ENCODE results near the gene ERCC6L.
"Not testable (repeated sequence)": the region's sequence is repeated elsewhere in the genome, so short reads cannot be mapped to it uniquely, and the experiment has no call there.

The ERCC6L gene

GRCh38 chrX:72245461-72246089, 6.7 kb upstream of the ERCC6L start:
- DNase-seq, result peak; percentile 69

DNA sequence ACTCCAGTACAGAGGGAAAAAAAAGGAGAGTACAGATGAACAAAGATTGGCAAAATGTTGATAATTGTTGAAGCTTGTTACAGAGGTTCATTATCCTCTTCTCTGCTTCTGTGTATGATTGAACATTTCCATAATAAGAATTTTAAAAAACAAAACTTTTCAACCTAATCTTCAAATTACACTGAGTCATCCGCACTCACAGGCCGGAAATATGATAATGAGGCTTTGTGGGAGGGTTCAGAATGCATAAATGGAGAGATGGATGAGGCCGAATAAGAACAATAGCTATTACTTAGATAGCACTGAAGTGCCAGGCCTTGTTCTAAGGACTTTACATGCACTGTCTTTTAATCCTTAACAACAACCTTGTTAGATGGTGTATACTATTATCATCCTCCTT, 4.6 kb upstream of the ERCC6L start:
- DNase-seq, result no peak

DNA sequence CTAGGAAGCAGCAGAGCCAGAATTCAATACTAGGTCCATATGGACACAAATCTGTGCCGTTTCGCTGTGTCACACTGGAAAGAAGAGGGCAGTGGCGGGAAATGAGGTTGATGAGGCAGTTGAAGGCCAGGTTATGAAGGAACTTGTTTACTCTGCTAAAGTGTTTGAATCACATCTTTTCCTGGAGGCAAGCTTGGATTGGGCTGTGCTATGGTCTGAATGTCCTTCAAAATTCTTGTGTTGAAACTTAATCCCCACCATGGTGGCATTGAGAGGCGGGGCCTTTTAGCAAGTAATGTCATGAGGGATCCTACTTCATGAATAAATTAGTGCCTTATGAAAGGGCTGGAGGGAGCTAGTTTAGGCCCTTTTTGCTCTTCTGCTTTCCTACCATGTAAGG, 2.1 kb upstream of the ERCC6L start:
- DNase-seq, result no peak

DNA sequence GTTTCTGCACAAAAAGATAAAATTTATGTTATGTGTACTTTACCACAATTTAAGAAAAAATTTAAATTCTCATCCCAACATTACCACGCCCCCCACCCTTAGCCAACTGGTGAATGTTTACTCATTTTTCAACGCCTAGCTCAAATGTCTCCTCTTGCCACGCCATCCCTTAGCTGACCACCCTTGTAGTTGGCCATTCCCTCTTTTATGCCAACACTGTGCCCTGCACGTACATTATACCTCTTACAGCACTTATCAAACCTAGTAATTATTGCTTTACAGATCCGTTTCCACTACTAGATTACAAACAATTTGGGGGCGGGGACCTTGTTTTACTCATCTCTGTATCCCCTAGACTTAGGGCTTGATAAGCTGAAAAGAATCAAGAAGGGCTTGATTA, 644 bp downstream of the ERCC6L start:
- no peak for DNase-seq

DNA sequence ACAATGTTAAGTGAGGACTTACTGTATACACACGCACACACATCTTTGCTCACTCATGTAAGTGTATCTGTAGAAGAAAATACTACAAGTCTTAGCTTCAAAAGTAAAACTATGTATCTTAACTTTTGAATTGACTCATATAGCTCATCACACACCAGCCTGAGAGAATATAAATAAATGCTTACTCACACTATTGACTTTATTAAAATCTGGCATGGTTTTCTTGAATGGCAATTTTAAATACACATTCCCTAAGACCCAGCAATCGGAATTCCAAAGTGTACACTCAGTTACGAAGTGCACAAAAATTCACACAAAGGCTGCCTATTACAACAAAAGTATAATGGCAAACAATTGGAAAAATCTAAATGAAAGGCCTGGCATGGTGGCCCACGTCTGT, 2.0 kb downstream of the ERCC6L start:
- DNase-seq, result no peak

- no peak for DNase-seq
Measured at GRCh38 chrX:72230290-72230689, 8.5 kb downstream of the ERCC6L start.

- DNase-seq, result not testable (repeated sequence)
Measured at GRCh38 chrX:72220375-72220774, 18.5 kb downstream of the ERCC6L start.

DNA sequence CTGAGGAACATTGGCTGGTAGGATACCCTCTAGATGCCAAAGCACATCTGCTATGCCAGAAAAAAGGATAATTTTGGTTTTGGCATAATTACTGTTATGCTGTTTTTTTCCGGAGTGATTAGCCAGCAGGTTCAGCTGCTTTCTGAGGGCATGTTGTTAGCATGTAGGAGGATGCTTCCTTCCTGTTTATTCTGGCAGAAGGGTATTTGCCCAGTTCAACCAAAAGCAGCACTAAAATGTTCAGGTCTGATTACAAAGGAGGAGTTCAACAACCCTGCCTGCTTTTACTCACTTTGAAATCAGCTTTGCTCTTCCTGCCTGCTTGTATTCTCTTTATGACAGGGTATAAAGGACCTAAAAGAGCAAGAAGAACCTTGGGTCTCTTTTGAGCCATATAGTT, 21.9 kb downstream of the ERCC6L start:
- DNase-seq, result no peak

DNA sequence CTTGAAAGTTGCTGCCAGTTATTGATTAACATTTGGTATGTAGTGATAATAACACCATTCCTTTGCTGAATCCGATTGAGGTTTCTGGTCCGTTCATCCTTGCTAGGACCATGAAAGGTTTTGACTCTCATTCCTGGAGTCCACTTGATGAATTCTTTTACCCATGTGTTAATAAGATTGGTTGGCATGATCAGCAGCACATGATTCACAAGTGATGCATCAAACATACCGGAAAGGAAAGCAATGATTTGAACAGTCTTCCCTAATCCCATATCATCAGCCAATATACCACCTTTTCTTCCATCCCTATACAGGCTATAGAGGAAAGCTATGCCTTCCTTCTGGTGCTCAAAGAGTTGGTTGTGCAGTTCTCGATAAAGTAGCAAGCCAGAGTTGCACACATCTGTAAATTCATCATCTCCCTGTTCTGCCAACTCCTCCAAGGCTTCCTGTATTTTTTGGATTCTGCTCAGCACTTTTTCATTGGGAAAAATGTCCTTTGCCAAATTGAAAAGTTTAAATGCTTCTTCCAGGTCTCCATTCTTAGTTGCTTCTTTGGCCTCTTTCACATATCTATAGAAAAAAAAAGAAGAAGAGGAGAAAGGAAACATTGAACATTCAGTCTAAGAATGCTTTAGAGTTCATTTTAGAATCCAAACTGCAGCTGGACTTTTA, 30.6 kb downstream of the ERCC6L start:
- DNase-seq, result no peak

DNA sequence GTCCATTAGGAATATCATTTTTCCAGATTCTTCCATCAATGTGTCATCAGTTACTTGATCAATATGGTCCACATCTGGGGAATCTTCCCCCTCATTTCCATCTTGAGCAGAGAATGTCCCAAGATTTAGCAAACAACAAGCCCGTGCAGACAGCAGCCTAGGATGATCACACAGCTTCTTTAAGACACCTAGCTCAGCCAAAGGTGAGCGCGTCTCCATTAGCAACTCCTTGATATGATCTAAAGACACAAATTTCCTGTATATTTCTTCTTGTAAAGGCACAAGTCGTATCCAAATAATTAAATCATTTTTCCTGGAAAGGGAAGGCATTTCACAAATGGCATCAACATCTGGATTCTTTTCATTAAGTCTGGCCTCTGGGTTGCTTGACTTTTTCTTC, 31.5 kb downstream of the ERCC6L start:
- no peak for DNase-seq

- DNase-seq, result no peak
Measured at GRCh38 chrX:72205706-72206105, 33.1 kb downstream of the ERCC6L start.

GRCh38 chrX:72203421-72203820, 35.4 kb downstream of the ERCC6L start:
- no peak for DNase-seq

- no peak for DNase-seq
Measured at GRCh38 chrX:72202792-72203401, 35.9 kb downstream of the ERCC6L start.

DNA sequence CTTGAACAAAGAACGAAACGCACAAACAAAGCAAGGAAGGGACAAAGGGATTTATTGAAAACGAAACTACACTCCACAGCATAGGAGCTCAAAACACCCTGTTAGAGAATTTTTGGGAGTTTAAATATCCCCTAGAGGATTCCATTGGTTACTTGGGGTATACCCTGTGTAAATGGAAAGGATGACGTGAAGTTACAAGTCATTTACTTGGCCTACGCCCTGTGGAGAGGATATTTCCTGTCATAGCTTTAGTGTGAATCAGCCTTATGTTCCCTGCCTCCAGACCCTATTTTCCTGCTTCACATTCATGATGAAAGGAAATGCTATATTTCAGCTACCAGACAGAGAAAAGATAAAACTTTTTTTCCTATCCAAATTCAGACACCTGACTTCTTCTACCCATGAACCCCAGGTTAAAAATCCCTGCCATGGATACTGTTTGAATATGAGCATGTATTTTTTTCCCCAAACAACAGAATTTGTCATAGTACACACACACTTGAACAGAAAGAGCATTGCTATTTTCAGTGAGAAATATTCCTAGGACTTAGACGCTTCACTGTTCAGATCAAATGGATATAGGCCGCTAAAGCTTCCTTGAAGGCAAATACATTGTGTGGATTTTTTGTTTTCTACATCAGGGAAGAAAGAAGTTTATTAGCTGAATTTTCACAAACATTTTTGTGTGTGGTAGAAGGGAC, 36.8 kb downstream of the ERCC6L start:
- no peak for DNase-seq

DNA sequence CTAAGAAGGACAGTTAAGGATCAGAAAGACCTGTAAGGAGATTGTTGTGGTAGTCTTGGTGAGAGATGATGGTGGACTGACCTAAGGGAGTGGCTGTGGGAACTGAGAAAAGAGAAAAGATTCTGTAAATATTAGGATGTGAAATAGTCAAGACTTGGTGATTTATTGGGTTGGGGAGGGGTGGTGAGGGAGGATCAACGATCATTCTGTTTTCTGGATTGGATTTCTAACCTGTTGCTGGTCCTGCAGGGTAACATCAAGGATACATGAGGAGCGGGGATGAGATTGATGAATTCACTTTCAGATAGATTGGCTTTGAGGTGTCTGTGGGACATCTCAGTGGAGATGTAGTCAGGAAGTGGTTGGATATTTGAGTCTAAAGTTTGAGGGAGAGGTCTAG, 55.9 kb downstream of the ERCC6L start:
- no peak for DNase-seq

- DNase-seq, result peak; percentile 98
Measured at GRCh38 chrX:72181178-72182125, 57.4 kb downstream of the ERCC6L start, which contains the start of gene PIN4. Gene PIN4 (plus strand): TSS chrX:72181757. CDS start chrX:72181786, 29 bp downstream.

DNA sequence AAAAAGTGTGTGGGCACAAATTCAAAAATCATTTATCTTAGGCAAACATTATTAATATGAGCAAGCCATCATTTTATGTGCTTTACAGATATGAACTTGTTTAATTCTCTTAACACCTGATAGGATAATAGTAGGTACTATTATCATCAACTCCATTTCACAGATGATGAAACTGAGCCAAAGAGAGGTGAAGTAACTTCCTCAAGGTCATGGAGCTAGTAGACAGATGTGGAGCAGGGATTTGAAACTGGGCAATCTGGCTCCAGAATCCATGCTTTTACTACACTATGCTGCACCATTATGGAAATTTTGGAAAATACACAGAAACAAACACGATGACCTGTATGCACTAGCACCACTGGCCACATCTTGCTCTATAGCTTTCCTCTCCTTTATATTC, 58.3 kb downstream of the ERCC6L start:
- no peak for DNase-seq

GRCh38 chrX:72176981-72177380, 61.8 kb downstream of the ERCC6L start:
- DNase-seq, result no peak

GRCh38 chrX:72176289-72176688, 62.5 kb downstream of the ERCC6L start:
- DNase-seq, result not testable (repeated sequence)

- no peak for DNase-seq
Measured at GRCh38 chrX:72169008-72169728, 69.7 kb downstream of the ERCC6L start.

GRCh38 chrX:72165551-72165950, 73.3 kb downstream of the ERCC6L start:
- DNase-seq, result no peak

GRCh38 chrX:72159769-72160168, 79.1 kb downstream of the ERCC6L start:
- no peak for DNase-seq

Data from NCI-H146 (cell line).